Activated CD4-positive, CD25-positive, alpha-beta regulatory T cell (primary cell): ENCODE measurements around the gene GARIN3.
"Not testable (repeated sequence)": the region's sequence is repeated elsewhere in the genome, so short reads cannot be mapped to it uniquely, and the experiment has no call there.

Experiments
- DNase-seq, 4 experiments: peaks; one replicate each; lab custom pipeline; 2025; lab: John Stamatoyannopoulos, UW

GARIN3 gene

DNA sequence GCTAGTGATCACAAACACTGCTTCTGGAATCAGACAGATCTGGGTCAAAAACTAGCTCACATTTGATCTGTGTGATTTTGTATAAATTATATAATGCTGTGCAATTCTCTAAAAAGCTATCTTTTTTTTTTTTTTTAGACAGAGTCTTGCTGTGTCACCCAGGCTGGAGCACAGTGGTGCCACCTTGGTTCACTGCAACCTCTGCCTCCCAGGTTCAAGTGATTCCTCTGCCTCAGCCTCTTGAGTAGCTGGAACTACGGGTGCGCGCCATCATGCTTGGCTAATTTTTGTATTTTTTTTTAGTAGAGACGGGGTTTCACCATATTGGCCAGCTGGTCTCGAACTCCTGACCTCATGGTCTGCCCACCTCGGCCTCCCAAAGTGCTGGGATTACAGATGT lies 19.1 kb upstream of the GARIN3 start:
- DNase-seq: not testable (repeated sequence)

DNA sequence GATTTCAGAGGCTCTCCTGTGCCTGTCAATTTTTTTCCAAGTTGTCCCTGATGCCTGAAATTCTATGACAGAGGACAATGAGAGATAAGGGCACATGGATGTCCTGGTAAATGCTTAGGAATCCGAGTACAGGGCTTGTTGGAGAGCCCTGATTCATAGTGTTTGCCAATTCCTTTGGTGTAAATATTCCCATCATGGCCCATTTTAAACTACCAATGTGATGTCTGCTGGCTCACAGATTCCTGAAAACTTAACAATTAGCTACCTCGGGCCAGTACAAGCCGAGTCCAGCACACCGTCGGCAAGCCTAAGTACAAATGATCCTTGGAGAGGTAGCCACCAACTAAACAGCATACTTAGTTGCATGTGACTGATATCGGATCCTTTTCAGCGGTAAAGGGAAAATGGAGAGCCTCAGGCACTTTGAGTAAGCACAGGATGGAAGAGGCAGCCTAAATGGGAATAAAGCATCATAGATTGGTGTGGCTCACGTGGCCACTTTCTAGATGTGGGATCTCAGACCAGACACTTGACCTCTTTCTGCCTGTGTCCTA lies 18.1 kb upstream of the GARIN3 start:
- no peak for DNase-seq

- no peak for DNase-seq
Measured at GRCh38 chr5:157182143-157182757, 16.2 kb upstream of the GARIN3 start.

DNA sequence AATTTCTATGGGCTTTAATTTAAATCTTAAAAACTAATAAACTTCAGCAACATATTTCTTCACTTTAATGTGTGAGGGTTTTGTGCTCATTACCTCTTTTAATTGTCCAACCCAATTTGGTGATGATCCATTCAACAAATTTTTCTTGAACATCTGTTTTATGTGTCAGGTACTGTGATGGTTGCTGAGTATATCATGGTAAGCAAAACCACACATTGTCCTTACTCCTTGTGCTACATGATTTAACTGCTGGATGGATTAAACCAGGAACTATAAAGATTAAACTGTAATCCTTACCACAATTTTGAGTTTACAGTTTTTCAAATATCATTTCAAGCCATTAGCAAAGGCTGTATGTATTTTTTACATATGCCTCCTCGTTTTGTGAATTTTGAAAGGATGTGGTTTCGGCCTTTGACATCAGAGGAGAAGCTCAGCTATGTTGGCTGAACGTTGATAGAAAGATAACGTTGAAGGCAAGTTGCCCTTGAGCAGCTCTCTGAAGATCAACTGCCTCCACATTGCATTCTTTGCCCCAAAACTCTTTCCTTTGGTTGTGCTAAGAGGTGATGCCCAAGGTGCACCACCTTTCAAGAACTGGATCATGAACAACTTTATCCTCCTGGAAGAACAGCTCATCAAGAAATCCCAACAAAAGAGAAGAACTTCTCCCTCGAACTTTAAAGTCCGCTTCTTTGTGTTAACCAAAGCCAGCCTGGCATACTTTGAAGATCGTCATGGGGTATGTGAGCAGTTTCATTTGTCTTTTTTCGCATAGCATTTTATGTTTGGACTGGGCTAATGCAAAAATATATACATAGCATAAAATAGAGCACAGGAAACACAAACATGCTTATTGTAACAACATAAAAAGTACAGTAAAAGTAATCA lies 14.6 kb upstream of the GARIN3 start, which contains the start of gene ITK:
Gene ITK (plus strand): TSS at position 467 of the 891 bp plus-strand sequence. CDS start 138 bp downstream, at position 605.
- DNase-seq: peak in 2 of 4 experiments; percentile 14 to 18

DNA sequence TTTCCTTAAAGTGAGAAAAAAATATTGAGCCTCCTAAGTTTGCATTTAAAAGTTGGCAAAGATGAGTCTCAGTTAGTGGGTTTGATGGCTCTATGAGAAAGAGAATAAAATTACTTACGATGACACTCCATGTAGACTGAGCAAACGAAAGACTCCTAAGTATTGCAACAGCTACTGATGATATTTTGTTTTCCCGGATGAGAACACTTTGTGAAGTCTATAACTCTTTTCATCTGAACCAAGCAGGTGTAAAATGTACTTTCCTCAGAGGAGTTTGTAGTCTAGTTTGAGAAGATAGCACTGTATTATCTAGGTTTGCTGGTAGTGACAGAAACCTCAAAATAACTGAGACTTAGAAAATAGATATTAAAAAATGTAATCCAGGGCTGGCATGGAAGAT lies 12.9 kb upstream of the GARIN3 start:
- DNase-seq: no peak

DNA sequence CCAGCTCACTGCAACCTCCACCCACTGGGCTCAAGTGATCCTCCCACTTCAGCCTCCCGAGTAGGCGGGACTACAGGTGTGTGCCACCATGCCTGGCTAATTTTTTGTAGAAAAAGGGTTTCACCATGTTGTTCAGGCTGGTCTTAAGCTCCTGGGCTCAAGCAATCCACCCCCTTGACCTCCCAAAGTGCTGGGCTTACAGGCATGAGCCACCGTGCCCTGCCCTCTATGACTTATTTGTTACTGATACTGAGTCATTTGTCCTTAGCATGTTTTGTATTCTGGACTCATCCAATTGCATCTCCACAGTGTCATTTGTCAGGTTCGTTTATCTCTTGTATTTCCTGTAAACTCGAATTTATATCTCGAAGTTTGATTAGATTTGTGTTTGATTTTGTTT lies 11.9 kb upstream of the GARIN3 start:
- no peak for DNase-seq

GRCh38 chr5:157175071-157175612 lies 9.1 kb upstream of the GARIN3 start:
- DNase-seq: no peak

DNA sequence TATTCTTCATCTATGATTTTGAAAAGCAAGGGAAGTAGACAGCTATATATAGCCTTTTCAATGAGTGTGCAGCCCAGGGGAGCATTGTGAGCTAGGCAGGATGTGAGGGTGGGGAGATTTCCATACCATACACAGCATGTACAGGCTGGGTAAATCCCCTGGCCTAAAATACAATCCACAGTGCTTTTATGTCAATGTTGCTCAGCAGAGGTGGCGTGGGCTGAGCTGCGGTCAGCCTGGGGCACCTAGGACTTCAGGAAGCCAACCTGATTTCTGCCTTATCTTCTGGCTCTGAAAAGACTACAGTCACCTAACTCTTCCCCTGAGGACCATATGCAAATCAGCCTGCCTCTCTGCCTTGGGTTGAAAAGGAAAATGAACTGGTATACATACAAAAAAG lies 6.3 kb upstream of the GARIN3 start:
- DNase-seq: peak in 3 of 4 experiments; percentile 13 to 61 (median 47)

DNA sequence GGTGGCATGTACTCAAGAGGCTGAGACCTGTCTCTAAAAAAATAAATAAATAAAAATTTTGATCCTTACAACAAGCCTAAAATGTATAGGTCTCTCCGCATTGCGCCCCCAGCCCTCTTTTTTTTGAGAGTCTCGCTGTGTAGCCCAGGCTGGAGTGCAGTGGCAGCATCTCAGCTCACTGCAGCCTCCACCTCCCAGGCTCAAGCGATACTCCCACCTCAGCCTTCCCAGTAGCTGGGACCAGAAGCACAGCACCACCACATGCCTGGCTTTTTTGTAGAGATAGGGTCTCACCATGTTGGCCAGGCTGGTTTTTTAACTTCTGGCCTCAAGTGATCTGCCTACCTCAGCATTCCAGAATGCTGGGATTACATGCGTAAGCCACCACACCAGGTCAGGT lies 2.2 kb upstream of the GARIN3 start:
- no peak for DNase-seq

- DNase-seq: no peak
Measured at GRCh38 chr5:157167214-157167621, 1.2 kb upstream of the GARIN3 start.

DNA sequence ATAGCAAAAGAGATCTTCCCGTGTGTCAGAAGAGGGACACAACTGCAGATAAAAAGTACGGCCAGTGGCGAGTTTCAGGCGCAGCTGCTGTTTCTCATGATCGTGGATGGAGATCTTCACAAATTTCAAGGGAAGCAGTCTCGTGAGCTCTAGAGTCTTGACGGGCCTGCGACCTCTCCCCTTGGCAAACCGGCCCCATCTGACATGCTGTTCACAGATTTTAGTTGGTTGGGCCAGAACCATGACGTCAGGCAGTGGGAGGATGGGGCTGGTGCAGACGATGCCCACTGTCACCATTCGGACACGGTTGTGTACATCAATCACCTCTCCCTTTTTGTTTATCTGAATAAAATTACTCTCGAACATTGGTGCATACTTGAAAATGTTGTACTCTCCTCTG lies 396 bp downstream of the GARIN3 start:
- DNase-seq: no peak

DNA sequence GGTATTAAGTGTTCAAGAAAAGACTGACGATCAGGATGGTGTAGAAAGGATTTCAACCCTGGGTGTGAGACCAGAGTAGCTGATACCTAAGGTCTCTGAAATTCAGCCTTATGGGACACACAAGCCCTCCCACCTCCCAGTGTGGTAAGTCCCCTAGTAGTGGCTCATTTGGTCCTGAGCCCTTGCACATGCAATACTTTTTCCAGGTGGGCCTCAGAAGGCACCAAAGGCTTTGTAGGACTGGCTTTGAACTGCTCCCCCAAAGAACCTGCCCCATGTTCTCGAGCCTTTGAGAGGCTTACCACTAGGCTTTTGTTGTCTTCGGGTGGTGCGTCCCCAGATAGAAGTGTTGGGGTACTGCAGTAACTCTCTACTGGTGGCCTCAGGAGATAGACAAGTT lies 803 bp downstream of the GARIN3 start:
- no peak for DNase-seq

DNA sequence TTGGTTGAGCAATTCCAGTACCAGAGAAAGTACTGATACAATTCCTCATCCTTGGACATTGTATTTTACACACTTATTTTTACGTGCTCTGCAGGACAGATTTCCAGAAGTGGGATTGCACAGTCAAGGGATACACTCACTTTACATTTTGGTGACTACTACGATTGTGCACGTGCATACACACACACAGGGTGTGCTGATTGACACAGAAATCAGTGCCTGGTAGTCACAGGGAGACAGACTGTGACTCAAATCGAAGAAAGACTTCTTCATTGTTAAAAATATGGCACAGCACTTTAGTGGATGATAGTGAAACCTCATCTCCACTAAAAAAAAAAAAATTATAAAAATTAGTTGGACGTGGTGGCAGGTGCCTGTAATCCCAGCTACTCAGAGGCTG lies 1.5 kb downstream of the GARIN3 start:
- no peak for DNase-seq

DNA sequence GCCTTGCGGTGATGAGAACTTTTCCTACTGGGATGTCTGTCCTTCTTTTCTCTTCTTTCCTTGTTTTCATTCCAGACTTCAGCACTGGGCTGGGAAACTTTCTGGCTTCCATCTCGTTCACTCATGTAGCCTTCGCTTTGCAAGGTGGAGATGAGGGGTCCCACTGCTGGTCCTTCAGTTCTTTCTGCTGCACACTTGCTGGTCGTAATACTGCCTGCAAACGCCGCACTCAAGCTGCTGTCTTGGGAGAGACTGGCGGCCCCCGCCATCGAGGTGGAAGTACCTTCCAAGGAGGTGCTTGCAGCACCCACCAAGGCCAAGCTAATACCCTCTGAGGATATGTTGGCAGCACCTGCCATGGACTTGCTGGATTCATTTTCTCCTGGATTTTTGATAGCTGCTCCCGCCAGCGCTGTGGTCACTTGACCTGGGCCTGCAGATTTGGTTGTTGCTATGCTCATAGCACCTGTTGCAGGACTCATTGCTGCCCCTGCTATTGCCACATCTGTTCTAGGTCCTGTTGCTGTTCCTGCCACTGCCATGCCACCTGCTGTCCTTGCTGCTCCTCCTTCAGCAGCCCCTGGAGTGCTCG lies 3.0 kb downstream of the GARIN3 start:
- DNase-seq: no peak

DNA sequence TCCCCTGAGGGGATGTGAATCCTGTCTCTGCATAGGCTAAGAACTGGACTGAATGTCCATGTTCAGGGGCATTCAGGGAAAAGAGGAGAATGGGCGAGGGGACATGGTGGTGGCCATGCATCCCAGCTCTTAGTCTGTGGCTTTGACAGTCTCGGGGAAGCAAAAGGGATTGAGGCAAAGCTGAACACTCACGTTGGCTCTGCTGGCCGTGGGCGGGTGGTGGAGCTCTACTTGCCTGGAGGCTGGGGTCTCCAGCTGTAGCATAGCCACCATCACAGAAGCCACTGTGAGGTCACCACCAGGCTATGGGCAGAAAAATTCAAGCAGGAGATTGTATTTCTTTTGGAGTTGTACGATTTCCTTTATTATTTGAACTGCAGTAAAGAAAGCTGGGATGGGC lies 4.1 kb downstream of the GARIN3 start:
- DNase-seq: no peak

- no peak for DNase-seq
Measured at GRCh38 chr5:157160001-157160400, 6.1 kb downstream of the GARIN3 start.

DNA sequence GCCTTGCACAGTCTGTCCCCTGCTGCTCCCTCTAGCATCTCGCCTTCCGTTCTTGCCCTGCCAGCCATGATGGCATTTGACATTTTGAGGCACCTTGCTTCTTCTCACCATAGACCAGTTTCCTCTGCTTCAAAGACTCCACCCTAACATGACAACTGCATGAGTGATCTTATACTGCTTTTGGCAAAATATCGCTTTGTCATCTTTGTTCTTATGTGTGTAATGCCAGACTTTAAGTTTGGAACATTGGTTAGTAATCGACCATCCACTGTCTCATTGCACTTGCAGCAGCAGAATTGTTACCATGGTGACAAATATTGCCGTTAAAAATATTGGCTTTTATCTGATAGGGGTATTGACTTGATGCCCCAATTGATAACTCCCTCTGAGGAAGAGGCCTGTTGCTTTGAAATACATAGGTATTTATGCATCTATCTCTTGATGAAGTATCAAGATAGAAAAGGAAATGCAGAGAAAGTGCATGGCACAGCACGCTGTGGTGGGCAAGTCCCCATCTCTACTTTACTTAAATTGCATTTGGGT lies 6.8 kb downstream of the GARIN3 start:
- peak in 1 of 4 experiments; percentile 7 for DNase-seq

GRCh38 chr5:157157293-157157891 lies 8.7 kb downstream of the GARIN3 start:
- no peak for DNase-seq

GRCh38 chr5:157155297-157155696 lies 10.8 kb downstream of the GARIN3 start:
- no peak for DNase-seq

GRCh38 chr5:157150995-157151394 lies 15.1 kb downstream of the GARIN3 start:
- DNase-seq: no peak

DNA sequence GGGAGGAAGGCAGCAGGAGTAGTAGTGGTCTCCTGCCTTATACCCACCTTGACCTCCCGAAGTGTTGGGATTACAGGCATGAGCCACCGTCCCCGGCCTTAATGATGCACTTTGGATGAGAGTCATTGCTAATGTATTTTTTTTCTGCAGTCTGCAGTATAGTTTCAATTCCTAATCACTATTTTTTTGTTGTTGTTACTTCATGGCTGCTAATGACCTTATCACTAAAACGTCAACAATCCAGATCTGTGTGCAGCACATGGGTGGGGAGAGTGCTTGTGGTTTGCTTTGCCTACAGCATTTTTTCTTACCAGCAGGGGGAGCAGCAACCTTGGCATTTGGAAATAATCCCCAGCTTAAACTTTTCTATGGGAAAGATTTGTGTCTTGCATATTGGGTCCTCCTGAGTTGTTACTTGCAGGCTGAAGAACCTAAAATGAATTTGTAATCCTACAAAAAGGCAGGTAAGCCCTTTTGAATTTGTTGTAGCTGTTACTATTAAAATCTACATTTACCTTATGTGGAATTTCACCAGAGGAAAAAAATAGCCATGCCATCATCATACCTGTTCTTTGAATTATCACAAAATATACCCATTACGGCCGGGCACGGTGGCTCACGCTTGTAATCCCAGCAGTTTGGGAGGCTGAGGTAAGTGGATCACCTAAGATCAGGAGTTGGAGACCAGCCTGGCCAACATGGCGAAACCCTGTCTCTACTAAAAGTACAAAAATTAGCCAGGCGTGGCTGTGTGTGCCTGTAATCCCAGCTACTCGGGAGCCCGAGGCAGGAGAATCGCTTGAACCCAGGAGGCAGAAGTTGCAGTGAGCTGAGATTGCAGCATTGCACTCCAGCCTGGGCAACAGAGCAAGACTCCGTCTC lies 17.1 kb downstream of the GARIN3 start:
- DNase-seq: peak; percentile 46 to 69 (median 60)
